T follicular helper cell (primary cell): ENCODE results near the gene MCHR2.

Experiments
- DNase-seq: peaks from one replicate; pipeline ENCODE4 v3.0.0-alpha.2; 2020; ENCODE audit warnings: low read depth

MCHR2 gene

DNA sequence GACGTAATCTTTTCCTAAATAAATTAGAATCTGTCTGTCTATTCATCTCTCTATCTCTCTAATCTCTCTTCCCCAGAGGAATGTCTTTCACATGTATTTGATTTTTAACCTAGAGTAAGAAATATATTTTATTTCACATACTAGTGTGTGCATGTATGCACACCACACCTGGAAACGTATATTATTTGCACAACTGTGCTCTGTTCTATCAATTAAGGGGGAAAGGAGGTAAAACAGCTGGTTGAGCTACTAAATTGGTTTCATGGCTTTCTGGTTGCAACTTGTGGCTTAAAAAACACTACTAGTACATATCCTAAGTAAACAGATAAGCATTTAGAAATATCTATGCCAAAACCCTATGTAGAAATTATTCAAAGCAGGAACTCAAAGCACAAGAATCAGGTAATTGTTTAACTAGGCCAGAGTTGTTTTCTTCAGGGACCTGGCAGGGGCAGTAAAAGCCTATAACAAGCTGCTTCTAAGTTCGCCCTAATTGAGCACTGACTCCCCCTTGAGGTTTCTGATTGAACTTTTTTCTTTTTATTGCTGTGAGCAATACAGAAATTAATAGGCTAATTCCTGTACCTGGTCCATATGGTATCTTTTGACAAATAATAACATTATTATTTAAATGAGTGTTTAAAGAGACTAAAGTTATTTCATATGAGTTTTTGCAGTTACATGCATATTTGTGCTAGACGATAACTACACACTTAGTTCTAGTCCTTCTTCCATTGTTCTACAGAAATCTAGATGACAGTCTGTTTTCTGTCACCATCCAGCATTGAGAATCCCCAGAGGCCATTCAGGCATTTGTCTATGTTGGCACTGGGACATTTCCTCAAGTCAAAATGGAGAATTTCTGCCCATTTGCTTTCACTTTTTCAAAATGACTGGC lies 88.6 kb downstream of the MCHR2 start:
- DNase-seq: no peak

DNA sequence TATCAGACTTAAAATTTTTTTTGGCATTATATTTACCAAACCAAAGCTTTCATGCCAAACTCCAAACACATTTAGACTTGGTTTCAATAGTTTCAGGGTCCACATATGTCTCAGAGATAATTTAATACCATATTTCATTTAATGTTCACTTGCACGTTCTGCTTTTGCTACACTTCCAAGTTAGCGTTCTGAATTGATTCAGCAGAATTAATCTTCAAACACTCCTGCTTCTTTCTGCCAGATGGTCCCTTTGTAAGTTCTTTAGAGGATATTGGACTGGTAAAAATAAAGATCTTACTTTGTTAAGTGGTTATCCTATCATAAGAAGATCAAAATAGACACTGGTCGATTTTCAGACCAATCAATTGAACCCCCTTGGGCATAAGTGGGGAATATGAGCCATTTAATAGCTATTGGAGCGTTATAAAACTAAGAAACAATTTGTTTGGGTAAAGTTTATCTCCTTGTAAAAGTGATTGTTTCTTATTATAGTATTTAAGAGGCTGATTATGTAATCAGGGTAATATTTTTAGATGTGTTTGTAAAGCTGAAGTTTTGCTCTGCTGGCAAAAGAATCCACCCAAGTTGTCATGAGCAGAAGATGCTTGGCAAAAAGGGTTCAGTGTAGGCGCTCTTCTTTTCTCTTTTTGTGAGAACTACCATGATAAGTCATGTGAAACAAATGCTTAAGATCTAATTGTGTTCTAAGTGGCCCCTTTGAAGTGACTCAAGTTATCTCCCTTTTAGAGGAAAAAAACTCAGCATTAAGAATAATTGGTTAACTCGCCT lies 92.2 kb downstream of the MCHR2 start:
- no peak for DNase-seq

DNA sequence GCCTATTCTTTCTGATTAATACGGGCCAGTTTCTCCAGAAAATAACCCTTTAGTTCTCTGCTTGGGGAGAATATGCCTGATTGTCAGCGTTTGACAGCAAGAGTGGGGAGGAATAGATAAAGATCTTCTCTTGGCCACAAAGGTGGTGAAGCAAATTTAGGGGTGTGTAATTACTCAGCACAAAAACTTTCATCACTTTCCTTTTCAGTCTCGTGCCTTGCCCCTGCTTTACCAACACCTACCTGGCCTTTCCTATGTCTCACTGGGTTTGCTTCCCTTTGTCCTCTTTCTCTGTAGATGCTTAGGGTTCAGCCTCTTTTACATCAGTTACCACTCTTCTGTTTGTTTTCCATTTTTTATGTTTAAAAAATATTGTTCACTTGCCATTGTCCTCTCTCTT lies 99.2 kb downstream of the MCHR2 start:
- DNase-seq: no peak

GRCh38 chr6:99887066-99887465 lies 107.0 kb downstream of the MCHR2 start:
- no peak for DNase-seq

DNA sequence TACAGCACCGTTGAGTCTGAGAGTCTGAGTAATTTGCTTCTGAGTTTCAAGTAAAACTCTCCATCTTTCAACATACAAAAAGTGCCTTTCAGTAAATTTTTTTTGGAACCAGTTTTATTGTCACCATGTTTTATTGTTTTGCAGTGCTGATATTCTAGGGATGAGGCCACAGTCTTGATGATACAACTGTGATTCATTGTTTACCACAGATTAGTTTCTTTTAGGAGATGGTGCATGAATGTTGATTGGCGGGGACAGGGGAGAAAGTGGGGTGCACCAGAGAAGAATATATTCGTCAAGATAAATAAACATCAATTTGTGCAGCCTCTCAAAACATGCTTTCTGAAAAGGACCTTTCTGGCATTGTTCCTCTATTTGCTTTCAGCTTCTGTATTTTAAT lies 109.0 kb downstream of the MCHR2 start:
- no peak for DNase-seq

GRCh38 chr6:99882128-99882702 lies 111.8 kb downstream of the MCHR2 start:
- DNase-seq: no peak

- no peak for DNase-seq
Measured at GRCh38 chr6:99879431-99879830, 114.6 kb downstream of the MCHR2 start.

GRCh38 chr6:99875068-99875467 lies 119.0 kb downstream of the MCHR2 start:
- DNase-seq: no peak

GRCh38 chr6:99873084-99873483 lies 120.9 kb downstream of the MCHR2 start:
- no peak for DNase-seq

- DNase-seq: no peak
Measured at GRCh38 chr6:99871641-99872040, 122.4 kb downstream of the MCHR2 start.
